GM21576 (cell line): ENCODE data around the gene ARID1B.
A peak's percentile ranks its signal among the peaks of the same experiment; 100 is the strongest.

Experiments
- ATAC-seq: cut with Tn5 transposase; IDR thresholded peaks from one replicate; pipeline ENCODE4 v1.9.1; 2021; ENCODE audit warnings: mild to moderate bottlenecking, moderate library complexity; ENCODE audit not compliant: unreplicated experiment

The ARID1B gene

DNA sequence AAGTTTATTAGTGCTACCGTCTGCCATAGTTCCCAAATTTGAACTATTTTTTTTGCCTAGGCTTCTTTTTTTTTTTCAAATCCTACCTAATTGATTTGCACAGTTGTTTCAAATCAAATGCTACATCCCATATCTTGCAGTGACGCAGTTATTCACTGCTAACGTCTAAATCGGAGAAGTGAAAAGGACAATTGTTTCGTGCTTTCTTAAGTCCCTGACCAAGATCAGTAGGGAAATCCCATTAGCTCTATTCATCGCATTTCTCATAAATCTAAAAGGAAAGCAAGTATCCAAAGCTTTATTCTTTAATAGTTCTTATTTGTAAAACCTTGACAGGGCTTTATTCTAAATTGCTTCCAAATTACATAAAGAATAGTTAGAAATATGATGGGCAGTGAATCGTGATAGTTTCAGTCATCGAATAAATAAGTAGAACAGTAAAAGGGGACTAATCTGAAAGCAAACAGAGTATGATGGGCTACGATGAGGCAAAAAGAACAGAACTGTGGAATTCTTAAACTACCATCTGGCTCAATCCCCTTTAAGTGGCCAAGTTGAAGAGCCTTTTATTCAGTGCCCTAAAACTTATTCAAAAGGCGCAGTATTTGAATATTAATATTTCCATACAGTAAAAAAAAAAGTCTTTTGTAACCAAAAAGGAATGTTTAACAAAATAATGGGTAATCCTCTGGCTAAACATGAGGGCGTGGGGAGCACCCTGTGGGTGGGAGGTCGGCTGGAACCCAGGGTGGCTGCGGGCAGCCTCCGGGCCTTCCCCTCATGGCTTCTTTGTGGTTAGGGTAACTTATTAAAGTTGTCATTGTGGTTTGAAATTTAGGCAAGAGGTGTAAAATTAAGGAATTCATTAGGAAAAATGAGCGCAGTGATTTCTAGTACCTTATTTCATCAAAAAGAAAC lies 3.0 kb upstream of the ARID1B start:
- no peak for ATAC-seq

DNA sequence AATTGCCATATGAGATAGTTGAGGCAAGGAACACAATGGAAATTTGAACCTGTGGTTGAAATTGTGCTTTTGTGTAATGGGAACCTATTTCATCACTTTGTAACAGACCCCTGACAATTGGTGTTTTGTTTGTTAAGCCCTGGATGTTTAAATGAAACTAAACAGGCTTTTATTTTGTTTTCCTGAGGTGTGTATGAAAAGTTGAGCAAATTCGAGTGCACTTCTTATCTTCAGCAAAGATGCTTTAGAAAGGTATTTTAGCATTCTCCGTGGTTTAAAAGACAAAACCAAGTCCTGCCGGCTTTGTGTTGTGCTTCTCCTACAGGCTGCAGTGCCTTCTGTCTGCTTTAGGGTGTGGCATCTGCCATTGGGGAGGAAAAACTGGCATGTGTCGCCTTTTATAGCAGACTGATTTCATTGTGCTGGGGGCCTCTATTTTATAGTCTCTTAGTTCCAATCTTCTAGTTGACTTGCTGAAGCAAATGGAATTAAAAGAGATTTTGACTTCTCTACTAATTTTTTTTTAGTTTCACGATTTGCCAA lies 2.2 kb upstream of the ARID1B start:
- no peak for ATAC-seq

DNA sequence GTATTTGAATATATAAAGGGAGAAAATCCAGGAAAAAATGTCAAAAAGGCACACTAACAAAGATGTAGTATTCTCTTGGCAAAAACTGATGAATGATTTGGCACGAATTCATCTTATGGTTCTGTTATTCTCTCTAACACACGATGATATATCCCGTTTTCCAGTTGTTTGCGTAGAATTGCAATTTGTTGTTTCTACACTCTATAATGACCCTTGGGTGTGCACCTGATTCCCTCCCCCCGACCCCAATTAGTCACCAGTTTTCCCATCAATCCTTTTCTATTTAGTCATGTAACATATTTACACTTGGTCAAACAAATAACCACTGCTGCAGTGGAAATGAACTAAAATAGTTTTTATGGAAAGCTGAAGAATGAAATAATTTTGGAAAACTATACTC lies 1.5 kb upstream of the ARID1B start:
- ATAC-seq = no peak

DNA sequence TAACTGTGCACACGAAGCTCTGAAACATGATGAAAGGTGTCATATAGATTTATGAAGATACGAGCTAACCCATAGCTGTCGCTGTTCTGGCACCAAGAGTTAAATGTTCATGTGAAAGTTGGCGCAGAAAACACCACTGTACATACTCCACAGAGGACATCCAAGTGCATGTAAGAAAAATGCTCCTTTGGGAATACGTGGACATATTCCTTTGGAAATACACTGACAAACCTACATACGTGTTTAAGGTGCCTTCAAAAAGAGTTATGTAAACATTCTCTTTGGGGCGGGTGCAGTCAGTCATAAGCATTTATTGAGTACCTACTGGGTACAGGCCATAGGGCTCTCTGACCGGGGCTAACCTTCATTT lies 723 bp upstream of the ARID1B start:
- ATAC-seq = no peak

DNA sequence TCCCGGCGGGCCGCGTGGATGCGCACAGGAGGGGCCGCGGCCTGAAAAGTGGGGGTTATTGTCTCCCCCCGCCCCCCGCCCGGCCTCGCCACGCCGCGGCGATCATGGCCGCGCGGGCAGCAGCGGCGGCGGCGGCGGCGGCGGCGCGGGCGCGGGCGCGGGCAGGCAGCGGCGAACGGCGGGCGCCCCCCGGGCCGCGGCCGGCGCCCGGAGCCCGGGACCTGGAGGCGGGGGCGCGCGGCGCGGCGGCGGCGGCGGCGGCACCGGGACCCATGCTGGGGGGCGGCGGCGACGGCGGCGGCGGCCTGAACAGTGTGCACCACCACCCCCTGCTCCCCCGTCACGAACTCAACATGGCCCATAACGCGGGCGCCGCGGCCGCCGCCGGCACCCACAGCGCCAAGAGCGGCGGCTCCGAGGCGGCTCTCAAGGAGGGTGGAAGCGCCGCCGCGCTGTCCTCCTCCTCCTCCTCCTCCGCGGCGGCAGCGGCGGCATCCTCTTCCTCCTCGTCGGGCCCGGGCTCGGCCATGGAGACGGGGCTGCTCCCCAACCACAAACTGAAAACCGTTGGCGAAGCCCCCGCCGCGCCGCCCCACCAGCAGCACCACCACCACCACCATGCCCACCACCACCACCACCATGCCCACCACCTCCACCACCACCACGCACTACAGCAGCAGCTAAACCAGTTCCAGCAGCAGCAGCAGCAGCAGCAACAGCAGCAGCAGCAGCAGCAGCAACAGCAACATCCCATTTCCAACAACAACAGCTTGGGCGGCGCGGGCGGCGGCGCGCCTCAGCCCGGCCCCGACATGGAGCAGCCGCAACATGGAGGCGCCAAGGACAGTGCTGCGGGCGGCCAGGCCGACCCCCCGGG lies 637 bp downstream of the ARID1B start:
- peak; percentile 1 for ATAC-seq

DNA sequence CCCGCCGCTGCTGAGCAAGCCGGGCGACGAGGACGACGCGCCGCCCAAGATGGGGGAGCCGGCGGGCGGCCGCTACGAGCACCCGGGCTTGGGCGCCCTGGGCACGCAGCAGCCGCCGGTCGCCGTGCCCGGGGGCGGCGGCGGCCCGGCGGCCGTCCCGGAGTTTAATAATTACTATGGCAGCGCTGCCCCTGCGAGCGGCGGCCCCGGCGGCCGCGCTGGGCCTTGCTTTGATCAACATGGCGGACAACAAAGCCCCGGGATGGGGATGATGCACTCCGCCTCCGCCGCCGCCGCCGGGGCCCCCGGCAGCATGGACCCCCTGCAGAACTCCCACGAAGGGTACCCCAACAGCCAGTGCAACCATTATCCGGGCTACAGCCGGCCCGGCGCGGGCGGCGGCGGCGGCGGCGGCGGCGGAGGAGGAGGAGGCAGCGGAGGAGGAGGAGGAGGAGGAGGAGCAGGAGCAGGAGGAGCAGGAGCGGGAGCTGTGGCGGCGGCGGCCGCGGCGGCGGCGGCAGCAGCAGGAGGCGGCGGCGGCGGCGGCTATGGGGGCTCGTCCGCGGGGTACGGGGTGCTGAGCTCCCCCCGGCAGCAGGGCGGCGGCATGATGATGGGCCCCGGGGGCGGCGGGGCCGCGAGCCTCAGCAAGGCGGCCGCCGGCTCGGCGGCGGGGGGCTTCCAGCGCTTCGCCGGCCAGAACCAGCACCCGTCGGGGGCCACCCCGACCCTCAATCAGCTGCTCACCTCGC lies 1.5 kb downstream of the ARID1B start:
- no peak for ATAC-seq

DNA sequence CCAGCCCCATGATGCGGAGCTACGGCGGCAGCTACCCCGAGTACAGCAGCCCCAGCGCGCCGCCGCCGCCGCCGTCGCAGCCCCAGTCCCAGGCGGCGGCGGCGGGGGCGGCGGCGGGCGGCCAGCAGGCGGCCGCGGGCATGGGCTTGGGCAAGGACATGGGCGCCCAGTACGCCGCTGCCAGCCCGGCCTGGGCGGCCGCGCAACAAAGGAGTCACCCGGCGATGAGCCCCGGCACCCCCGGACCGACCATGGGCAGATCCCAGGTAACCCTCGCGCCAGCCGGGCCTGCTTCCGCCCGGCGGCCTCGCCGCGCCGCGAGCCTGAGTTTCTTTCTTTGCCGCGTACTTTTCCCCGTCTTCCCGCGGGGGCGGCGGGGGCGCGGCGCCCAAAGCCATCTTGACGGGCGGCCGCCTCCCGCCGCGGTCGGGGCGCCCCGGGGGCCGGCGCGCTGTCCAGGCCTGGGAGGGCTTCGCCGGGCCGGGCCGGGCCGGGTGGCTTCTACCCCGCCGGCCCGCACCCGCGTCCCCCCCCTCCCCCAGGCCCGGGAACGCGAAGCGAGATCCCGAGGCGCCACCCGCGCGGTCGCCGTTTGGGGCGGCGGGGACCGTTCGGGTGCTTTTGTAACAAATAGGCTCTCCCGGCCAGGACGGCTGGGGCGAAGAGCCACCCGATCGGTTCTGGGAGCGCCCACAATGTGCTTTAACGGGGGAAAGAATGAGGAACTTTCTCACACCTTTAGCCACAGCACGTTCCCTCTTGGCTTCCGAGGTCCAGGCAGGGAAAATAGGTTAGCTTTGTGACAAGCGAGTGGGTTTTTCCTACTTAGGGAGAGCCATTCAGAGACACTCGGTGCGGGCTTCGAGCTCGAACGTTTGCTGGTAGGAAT lies 2.3 kb downstream of the ARID1B start:
- ATAC-seq = no peak

DNA sequence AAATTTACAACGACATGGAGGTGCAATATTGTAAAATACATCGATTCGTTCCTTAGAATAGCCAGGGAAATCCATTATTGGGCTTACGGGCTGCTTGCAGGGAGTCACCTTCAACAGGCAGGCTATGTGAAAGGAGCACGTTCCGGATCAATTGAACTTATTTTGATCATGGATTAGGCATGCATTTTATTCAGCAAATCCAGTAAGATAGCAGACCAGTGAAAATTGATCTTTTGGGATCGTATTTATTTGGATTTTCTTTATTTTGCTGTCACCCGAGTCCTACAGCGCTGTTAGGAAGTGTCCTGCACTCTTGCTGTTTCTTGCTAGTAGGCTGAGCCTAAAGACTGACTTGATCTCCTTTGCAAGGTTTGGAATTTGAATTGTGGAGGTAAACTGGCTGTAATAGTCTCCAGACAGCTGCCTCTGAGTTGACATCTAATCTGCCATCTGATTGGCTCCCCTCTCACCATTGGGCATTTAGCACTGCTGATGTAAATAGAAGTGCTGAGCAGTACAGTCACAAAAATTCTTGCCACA lies 3.0 kb downstream of the ARID1B start:
- peak; percentile 57 for ATAC-seq

DNA sequence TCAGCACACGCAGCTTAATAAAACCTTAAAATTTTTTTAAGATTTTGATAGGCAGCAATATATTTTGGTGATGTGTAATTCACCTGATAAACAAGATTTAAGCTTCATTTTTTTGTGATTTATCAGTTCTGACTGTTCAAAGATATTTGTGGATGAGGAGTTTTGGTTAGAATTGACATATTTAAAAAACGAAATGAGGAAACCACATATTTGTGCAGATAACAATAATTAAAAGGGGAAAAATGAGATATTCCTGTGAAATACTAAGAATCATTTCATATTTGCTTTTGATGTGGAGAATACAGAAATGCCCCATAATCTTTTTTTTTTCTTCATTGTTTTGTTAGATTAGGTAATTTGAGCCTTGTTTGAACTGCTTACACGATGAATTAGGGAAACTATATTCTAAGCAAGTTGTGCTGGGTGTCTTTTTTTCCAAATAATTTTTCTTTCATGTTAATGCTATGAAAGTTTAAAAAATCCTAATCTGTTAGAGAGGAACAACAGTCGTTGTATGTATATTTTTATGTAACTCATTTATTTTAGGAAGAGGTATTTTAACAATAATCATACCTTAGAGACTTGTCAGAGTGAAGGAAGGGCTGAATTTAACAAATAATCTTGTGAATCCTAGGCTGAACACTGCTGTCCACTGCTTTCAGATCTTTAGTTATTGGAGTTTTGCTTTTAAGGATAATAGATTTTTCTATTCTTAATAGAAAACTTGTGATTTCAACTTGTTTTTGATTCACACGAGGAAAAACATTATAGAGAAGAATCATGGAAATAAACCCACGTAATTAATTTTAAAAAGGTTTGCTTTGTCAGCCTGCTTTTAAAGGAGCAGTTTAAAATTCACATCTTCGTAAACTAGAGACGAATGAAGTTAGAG lies 4.0 kb downstream of the ARID1B start:
- ATAC-seq = no peak

DNA sequence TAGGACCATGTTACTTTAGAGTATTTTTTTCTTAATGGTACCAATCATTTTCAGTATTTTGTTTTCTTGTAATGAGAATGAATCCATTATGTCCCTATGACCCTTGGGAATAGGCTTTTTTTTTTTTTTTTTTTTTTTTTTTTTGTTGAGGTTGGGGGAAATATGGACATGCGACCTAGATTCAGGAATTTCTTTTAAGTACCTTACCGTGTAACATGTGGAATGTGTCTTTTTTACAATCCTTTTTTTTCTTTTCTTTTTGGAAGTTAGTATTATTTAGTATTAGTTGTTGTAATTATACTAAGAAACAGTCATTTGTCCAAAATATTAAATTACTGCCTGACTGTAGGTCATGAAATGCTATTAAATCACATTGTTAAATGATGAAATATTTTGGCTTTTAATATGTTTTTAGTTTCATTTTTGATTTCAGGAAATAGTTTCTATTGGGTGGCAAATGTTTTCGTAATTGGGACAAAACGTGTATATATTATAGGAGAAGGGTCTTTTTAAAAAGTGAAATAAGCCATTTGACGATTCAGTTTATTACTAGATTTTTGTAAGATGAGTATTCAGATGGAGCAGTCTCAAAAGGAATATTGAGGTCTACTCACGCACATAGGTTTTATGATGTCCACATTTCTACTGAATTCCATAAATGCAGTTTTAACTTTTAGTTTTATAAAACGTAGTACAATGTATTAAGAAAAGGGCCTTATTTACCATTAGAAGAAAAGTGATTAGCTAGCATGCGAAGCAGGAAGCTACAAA lies 4.9 kb downstream of the ARID1B start:
- ATAC-seq = no peak

DNA sequence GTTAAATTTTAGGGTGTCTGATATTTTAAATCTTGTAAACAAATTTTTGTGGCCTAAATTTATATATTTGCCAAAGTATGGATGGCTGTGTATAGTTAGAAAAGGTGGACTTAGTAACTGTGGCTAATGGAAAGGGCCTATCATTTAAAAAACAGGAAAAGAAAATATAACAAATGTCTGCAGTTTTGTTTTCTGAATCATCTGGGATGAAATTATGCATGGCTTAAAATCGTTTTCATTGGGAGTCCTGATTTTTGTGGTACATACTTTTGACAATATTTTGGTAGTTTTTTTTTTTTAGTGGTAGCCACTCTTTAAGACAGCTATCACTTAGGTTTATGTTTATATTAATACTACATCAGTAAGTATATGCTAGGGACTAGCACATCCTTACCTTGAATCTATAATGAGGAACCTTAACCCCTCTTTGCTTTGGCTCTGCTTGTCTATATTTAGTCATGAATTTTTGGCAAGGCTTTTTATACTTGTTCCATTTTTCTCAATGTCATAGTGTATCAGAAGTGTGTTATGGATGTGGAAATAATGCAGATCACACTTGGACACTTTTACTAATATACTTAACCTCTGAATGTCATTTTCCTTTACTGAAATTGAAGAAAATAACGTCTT lies 5.6 kb downstream of the ARID1B start:
- ATAC-seq = no peak

DNA sequence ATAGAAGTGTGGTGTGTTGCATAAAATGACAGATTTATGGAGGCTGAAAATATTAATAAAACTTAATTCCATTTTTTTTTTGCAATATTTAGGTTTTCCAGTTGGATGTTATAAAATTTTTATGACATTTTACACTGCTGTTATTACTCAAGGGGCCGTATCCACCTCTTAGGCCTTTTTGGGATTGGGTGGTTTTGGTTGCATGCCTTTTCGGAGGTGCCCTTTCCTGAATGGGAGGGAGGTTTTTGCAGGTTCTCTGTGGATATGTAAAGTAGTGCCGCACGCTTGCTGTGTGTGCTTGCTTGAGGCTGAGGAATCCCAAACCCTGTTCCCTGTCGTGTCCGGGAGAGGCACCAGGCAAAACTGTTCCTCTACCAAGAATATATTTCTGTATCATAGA lies 6.8 kb downstream of the ARID1B start:
- ATAC-seq = no peak

DNA sequence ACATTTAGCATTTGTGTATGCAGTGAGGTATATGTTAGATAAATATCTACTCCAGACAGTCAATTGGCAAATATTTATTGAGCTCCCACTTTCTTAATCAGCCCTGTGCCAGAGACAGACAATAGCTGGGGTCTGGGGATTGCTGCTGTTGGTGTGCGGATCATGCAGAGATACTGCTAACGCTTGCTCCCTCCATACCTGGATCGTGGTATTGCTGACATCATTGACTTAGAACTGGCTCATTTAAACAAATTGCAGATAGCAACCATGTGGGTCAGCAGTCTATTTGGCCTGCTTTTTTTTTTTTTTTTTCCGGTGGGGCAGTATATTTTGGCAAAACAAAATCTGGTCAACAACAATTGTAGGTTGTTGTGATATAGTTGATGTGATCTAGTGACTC lies 9.5 kb downstream of the ARID1B start:
- no peak for ATAC-seq

DNA sequence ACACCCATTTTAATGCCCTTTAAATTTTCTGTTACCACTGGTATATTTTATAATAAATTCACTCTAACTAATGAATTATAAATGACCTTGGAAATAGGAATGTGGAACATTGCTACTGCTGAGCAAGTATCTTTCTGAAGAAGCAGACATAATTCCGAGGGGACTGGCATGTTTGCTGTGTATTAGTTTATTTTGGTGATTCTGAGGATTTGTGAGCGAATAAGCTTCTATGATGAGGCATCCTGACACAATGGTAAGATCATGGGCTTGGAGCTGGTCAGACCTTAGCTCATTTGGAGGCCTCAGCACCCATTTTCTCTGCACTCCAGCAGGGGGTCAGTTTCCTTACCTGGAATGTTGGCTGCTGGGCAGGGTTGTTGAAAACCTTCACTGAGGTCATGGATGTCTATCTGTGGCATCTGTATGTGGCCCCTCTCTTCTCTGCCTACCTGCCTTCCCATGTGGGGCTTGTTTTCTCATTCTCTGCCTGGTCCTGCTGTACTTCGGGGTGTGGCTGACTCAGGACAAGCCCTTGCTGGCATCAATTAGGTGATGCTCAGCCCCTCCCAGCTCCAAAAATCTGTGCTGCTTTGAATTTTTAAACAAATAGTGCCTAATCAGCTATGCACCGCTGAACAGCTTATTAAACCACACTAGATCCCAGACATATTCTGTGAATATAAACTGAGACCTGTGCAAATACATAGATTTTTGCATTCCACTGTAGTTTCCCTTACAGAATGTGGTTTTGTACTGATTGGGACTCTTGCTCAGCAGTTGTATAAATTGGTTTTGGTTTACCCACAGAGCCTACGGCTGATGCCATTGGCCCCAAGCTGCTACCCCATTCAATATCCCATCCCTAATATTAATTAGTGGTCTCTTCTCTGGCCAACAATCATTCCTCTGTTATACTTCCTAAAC lies 10.7 kb downstream of the ARID1B start:
- no peak for ATAC-seq

DNA sequence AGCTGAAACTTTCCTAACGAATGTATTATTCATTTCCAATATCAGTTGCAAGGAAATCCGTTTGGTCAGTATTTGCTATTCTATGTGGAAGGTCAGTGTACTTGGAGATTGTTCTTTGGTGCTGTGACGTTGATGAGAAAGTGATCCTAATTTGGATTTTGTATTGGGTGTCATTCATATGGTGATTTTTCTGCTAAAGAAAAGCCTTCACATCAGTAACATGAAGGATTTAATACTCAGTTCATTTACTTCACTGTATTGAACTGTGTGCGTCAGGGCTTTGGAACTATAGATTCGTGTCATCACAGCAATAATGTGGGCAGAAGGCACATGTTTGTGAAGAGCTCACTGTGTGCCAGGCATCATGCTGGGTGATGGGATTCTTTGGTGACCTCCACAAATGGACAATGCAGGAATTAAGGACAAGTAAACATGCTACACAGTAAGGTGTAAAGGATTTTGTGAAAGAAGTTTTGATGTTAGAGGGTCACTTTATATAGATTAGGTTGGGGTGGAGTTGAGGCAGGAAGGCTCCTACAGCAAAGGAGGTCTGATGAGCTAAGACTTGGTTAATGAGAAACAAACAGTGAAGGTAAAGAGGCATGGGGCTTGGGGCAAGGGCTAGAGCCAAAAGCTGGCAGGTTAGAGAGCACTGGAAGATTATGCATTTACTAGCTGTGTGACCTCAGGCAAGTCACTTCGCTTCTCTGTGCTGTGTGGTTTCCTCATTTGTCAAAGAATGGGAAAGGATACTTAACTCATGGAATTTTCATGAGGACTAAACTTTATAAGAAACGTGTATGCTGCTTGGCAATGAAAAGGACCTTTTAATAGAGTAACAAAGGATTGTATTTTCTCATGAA lies 12.1 kb downstream of the ARID1B start:
- no peak for ATAC-seq
